GM18511 (cell line): ENCODE measurements around the gene SLC9A8.

ENCODE experiments used
- ATAC-seq: cut with Tn5 transposase; IDR thresholded peaks from one replicate; pipeline ENCODE4 v1.9.1; 2021; ENCODE audit warnings: mild to moderate bottlenecking, moderate library complexity; ENCODE audit not compliant: unreplicated experiment

SLC9A8 gene

DNA sequence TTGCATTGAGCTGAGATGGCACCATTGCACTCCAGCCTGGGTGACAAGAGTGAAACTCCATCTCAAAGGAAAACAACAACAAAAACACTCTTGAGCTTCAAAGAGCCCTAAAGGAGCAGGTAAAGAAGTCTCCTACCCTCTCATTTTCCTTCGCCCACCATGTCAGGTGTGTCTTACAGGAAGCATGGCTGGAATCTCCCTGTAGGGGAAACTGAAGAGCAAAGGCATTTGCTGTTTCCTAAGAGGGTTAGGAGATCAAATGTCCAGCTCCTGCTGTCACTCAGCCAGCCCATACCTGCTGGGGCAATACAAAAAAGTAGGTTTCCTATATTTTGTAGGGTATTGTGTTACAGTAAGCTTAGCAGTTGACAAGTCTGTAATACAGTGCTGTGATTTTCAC lies 59.4 kb downstream of the SLC9A8 start:
- no peak for ATAC-seq

DNA sequence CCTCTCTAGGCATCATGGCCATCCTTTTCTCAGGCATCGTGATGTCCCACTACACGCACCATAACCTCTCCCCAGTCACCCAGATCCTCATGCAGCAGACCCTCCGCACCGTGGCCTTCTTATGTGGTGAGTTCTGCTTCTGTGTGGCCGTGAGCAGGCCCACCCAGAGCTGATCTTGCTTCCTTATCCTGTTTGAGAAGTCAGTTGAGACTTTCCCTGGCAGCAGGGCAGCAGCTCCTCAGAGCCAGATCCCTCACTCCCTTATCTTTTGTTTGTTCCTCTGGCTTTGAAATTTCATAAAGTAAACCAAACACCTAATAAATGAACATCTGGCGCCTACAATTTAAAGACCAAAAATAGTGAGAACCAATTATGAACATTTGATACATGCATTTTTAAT lies 62.1 kb downstream of the SLC9A8 start:
- ATAC-seq: no peak

DNA sequence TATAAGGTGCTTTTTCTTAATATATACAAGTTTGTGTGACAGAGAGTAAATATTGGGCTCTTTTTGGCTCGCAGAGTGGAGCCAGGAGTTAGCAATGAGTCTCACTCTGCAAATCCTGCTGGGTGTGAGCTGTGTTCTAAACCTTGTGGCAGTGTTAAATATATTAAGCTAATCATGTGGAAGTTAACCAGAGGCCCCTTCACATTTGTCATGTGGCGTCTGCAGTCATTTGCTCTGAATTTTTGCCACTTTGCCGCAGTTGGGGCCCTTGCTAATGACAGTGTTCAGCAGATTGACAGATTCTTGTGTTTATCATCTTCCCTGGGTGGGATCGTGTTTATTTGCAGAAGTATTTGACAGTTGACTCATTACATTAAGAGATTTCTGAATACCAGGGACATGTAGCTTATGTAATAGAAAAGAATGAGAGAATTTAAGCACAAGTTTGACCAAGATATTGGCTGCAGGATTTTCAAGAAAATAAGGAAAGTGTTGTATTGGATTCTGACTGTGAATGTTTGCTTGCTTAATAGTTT lies 64.8 kb downstream of the SLC9A8 start:
- ATAC-seq: no peak

DNA sequence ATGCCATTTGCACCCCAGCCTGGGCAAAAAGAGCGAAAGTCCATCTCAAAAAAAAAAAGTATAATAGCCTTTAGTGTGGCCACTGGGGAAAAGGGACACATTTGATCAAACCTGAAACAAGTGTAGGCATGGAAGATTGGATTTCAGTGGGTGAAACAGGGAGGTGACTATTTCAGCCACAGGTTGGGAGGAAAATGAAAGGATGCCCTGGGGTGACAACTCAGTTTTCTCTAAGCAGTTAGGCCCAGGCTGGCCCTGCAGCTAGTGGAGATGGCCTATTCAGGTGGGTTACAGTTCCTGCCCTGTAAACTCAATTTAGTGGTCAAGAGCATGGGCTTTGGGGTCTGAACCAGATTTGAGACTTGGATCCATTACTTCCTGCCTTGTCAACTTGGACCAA lies 66.3 kb downstream of the SLC9A8 start:
- ATAC-seq: no peak

DNA sequence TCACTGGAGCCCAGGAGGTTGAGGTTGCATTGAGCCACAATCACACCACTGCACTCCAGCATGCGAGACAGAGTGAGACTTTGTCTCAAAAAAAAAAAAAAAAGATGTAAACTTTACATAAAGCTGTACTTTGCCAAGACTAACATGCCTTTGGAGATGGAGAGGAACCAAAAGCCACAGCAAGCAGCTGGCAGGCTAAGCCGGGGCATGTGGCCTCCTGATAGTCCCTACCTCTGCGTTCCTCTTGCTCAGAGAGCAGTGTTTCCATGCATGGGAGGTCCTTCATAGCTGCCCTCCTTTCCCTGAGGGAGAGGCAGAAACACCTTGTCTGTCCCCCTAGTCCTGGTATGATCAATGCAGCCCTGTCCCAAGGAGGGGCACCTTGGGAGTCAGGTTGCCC lies 67.5 kb downstream of the SLC9A8 start:
- ATAC-seq: no peak

DNA sequence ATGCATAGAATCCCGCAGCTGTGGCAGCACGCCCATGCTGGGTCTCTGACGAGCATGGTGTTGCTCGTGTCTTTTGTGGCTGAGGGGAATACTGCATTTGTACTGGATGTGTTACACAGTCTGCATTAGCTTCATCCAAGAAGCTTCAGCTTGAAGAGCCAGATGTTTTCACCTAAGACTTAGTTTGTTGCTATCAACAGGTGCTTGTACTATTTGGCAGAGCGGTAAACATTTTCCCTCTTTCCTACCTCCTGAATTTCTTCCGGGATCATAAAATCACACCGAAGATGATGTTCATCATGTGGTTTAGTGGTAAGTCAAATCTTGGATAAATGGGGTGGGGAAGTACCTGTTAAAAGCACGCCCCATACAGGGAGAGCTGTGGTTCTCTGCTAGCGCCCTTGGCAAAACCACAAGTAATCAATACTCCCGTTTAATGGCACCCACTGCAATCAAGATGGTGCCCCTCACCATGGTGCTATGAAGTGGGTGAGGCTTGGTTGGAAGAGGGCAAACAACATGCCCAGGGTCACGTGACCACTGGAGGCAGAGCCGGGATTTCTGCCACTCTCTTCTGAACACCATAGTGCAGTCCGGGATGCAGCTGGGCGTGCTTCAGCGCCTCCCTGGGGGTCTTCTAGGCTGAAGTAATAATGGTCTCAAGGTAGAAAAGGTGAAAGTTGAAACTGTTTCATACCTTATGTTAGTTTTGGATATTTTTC lies 68.3 kb downstream of the SLC9A8 start:
- no peak for ATAC-seq

DNA sequence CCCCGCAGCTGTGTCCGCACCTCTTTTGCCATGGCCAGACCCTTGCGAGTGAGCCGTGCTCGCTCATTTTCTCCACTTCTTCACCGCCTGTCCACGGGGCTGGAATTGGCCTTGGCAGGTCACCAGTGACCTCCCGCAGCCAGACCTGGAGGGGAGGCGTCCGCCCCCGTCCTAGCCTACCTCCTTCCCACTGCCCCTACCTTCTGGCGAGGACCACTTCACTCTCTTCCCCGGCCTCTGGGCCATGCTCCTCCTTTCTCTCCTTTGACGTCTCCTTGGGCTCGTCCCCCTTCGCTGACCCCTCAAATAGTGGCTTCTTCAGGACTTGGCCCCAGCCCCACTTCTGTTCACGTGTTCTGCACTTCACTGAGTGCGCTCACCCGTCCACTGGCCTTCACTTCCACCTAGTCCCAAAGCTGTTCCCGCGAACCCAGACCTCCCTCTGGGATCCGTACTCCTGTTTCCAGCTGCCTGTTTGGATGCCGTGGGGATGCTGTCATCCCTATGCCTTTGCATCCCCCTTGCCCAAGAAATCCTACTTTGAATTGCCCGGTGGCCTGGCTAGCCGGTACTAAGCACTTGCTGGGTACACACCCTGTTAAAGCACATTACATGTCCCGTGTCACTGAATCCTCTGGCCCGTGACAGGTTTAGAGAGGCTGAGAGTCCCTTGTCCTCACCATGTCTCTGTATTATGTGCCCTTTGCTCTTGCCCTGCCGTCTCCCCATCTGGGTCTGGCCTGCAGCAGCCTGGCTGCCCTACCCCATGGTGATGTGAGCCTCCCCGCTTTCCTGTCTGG lies 69.7 kb downstream of the SLC9A8 start:
- ATAC-seq: no peak

DNA sequence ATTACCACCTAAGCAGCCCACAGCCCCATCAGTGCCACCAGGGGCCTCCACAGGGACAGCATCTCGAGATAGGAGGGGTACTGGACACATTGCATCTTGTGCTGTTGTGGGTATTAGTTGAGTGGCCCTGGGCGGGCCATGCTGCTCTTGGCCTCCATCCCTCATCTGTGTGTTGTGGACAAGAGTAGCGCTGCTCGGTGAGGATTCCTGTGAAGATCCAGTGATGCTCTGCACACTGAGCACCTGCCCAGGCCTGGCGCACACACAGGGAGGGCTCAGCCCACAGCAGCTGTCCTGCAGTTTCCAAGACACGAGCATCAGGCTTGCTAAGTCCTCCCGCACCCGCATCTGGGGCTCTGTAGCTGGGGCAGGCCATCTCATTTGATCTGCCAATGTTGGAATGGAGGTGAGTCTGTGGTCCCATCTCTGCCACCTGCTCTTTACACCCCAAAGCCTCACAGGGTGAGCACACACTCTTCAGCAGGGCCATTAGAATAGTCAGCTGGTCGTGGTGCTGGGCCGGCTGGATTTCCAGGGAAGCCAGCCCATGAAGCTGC lies 70.7 kb downstream of the SLC9A8 start:
- no peak for ATAC-seq

DNA sequence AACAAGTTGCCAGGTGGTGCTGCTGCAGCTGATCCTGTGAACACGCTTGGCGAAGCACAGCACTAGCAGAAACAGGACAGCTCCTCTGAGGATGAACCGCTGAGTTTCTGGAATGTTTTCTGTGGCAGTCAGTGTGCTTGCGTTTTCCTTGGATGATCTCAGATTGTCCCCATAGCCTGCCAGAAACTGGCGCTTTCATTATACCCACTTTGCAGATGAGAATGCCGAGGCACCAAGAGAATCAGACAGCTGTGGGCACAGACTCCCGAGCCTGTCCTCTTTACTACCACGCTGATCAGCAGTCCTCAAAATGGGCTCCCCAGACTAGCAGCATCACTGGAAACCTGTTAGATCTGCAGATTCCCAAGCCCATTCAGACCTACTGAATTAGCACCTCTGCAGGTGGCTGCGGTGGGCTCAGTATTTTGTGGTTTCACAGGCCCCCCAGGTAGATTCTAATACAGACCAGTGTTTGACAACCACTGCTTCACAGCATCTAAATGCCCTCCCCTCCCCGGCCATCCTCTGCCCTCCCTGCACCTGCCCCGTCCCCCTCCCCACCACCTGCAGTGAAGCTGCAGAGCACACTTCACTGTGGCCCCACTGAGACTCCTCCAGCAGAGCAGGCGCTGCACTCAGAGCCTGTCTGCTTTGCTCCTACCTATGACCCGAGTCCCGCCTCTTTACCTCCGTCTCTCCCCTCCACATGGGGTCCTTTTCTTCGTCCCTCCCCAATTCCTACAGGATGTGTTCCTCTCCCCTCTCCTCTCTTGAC lies 73.1 kb downstream of the SLC9A8 start:
- no peak for ATAC-seq

DNA sequence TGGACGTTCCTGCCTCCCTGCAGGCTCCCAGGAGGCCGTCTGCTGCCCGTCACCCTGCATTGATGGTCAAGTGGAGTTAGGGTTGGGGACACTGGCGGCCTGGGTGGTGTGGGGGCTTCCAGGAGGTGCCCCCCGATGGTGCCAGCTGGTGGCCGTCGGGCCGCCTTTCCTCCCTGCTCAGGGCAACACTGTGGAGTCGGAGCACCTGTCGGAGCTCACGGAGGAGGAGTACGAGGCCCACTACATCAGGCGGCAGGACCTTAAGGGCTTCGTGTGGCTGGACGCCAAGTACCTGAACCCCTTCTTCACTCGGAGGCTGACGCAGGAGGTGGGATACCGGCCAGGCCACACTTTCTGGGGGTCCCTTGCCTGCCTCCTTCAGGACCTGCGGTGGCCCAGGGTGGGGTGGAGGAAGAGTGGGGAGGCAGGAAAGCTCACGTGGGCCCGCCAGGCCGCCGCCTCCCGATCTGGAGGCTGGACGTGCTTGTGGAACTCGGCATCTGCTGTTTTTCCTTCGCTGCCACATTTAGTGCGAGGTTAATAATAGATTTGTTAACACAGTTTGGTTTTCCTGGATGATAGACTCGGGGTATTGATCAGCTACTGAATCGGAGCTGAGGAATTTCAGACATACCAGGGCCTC lies 74.1 kb downstream of the SLC9A8 start:
- no peak for ATAC-seq

DNA sequence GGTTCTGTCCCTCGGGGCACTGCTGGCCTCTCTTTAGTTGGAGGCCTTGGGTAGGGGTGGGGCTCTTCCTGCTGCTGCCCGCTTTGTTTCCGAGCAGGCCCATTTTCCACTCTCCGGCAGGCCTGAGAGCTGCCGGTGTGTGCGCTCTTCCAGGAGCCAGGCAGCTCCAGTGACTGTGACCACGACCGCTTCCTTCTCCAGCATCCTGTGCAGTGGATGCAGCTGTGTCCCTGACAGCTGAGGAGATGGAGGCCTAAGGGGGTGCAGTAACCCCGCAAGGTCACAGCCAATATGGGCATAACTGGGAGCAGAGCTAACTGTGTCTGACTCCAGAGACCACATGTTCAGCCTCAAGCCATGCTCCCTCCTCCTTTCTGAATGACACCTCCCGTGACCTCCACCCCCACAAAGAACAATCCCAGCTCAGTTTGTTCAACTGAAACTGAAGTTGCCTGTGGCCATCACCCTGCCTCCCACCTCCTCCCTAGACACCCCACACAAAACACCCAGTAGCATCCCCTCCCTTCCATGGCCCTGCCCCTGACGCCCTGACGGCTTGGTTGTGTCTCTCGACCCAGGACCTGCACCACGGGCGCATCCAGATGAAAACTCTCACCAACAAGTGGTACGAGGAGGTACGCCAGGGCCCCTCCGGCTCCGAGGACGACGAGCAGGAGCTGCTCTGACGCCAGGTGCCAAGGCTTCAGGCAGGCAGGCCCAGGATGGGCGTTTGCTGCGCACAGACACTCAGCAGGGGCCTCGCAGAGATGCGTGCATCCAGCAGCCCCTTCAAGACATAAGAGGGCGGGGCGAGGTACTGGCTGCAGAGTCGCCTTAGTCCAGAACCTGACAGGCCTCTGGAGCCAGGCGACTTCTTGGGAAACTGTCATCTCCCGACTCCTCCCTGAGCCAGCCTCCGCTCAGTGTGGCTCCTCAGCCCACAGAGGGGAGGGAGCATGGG lies 74.9 kb downstream of the SLC9A8 start:
- no peak for ATAC-seq

DNA sequence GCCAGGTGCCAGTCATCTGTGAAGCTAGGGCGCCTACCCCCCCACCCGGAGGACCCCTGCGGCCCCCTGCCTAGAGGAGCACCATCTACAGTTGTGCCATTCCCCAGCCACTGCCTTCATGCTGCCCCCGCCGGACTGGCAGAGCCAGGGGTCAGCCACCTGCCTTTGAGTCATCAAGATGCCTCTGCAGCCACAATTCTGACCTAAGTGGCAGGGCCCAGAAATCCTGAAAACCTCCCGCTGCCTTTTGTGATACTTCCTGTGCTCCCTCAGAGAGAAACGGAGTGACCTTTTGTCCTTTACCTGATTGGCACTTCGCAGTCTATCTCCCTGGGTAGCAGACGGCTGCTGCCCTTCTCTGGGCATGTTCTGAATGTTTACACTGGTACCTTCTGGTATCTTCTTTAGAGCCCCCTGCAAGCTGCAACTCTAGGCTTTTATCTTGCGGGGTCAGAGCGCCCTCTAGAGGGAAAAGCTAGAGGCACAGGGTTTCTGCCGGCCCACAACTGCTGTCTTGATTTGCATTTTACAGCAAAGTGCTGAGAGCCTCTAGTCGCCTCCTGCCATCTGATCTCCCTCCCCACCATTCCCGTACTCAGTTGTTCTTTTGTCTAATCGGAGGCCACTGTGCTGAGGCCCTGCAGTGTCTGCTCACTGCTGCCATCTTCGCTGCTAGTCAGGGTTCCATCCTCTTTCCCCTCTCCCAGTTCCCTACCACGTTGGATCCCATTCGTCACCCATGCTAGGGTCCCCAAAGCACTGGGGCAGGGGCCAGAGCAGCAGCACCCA lies 75.8 kb downstream of the SLC9A8 start:
- no peak for ATAC-seq

DNA sequence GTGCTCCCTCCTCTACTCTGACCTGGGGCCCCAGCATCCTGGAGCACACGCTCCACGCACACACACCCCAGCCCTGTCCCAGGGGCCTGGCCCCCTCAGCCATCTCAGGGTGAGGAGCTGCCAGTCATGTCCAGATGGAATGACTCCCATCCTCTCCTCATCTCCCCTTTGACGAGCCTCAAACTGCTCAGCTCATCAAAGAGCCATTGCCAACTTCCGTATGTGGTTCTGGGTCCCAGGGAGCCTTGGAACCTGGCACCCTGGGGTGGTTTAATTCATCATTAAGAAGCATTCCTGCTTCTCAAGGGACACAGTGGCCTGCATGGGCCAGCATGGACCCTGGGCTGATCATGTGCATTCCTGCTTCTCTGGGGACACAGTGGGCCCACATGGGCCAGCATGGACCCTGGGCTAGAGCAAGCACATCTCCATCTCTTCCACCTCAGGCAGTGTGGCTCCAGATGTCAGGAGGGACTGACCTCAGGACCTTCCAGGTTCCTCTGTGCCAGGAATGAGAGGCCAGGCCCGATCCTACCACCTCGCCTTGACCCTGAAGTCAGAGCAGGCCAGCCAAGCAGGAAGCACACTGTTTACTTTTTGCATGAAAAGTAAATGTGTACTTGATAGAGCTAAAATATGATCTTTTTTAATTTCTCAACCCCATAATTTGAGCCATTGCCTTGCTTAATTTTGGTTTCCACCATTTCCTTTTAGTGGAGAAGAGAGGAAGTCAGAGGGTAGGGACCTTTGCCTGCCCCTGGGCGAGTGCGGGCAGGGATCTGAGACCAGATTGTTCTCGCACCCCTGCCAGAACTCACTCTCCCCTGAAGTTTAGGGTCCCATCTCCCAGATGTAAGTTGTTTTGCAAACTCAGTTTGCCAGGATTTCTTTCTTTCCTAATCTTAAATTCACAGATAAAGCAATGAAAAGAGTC lies 76.6 kb downstream of the SLC9A8 start:
- no peak for ATAC-seq

DNA sequence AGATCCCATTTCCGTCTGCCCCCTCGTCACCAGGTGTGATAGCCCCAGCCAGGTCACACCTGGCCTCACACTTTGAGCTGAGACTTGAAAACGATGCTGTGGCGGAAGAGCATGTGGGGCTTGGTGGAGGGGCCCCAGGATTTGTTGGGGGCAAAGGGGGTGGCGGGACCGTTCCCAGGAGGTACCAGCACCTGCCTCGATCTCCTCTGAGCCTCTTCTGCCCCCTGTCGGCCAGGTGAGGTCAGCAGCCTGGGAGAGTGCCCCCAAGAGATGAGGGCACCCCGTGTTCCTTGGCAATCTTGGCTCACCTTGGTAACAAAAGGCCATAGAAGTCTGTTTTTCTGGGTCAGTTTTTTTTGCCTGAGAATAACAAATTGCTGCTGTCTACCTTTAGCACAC lies 77.3 kb downstream of the SLC9A8 start:
- ATAC-seq: no peak

DNA sequence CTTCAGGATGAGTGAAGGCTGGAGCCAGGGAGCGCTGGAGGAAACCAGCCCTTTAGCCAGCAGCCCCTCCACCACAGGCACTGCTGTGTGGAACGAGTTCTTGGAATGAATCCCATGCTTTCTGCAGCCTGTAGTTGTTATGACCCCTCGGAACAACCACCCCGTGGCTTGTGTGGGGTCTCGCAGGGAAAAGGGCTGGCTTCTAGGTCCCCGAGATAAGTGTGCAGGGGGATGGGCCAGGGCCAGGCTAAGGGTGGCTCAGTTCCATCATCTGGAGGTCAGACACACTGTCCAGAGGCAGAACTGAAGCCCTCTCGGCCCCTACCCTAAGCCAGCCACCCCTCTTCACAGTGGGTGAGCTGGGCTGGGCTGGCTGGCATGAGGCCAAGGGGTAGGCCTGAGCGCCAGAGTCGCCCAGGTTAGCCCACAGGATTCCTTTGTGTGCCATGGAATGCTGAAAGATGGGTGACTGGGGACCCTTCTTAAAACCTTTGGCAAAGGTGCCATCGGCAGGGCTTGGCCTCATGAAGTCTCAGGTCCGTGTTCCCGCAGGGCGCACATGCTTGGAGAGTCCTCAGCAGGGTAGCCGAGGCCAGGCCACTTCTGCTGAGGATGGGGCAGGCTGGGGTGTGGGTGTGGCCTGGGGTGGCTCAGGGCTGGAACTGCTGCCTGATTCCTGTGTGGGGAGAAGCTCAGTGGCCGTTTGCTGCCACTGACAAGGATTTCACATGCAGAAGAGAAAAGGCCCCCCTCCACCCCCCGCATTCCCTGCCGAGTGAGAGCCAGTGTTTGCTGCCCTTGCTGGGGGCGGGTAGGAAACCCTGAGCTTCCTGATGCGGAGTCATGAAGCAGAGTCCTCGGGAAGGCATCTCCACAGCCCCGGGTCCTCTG lies 78.1 kb downstream of the SLC9A8 start:
- ATAC-seq: no peak

DNA sequence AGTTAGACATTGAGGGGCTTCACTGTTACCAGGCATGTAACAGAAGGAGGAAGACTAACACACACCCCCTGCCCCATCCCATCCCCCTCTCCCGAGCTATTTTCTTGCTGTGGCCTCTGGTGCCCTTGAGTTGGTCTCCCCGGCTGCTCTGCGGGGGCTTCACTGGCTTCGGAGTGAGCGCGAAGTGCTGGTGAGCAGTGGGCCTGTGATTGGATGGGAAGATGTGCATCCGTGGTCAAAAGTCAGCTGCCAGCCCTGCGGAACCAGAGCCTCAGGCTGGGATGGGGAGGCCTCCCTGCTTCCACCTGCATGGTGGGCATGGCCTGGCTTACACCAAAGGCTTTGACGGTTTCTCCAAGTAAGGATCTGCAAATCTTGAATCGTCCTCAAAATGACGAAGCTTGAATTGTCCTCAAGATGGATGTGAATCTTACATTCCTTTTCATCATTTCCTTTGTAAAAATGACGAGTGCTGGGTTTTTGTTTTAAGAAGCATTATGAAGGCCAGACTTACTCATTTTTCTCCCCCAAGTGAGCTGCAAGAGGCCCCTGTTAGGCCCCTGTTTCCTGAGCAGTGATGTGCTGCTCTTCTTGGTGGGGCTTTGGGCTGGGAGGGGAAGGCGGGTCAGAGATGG lies 79.0 kb downstream of the SLC9A8 start:
- no peak for ATAC-seq
